Parathyroid adenoma (tissue), 2 donors: ENCODE data around the gene SERPINB7.

Experiments
- H2AFZ ChIP-seq: fragments of 300-600 bp; sonication (generic); one replicate; pipeline ENCODE4 v1.7.0; 2017; ENCODE audit warnings: antibody characterized with exemption, mild to moderate bottlenecking
- H3K27ac ChIP-seq: fragments of 300-600 bp; sonication (generic); one replicate; pipeline ENCODE4 v1.7.0; 2017
- H3K27me3 ChIP-seq: fragments of 300-600 bp; sonication (generic); one replicate; pipeline ENCODE4 v1.7.0; 2017; ENCODE audit warnings: low read length; ENCODE audit not compliant: control insufficient read depth, insufficient read depth
- H3K36me3 ChIP-seq: fragments of 300-600 bp; sonication (generic); one replicate; pipeline ENCODE4 v1.7.0; 2017; ENCODE audit warnings: low read length; ENCODE audit not compliant: control insufficient read depth, insufficient read depth
- H3K4me1 ChIP-seq: fragments of 300-600 bp; sonication (generic); one replicate; pipeline ENCODE4 v1.7.0; 2017; ENCODE audit warnings: control low read depth
- H3K4me2 ChIP-seq: fragments of 300-600 bp; sonication (generic); one replicate; pipeline ENCODE4 v1.7.0; 2017; ENCODE audit warnings: low read length
- H3K4me3 ChIP-seq: fragments of 300-600 bp; sonication (generic); one replicate; pipeline ENCODE4 v1.7.0; 2017; ENCODE audit warnings: low read depth, low read length
- H3K79me2 ChIP-seq: fragments of 300-600 bp; sonication (generic); one replicate; pipeline ENCODE4 v1.7.0; 2017; ENCODE audit warnings: control low read depth
- H3K9ac ChIP-seq: fragments of 300-600 bp; sonication (generic); one replicate; pipeline ENCODE4 v1.7.0; 2017; ENCODE audit warnings: mild to moderate bottlenecking
- H3K9me3 ChIP-seq: fragments of 300-600 bp; sonication (generic); one replicate; pipeline ENCODE4 v1.7.0; 2017; ENCODE audit warnings: low read length; ENCODE audit not compliant: control insufficient read depth
- CTCF ChIP-seq: fragments of 300-600 bp; sonication (generic); IDR thresholded peaks from one replicate; pipeline ENCODE4 v1.7.0; 2017; ENCODE audit warnings: antibody characterized with exemption, mild to moderate bottlenecking
- donor health status: primary hyperparathyroidism.

The SERPINB7 gene

GRCh38 chr18:63818212-63818611 is 43.0 kb downstream of the SERPINB7 start:
- Histone ChIP-seq H3K9me3 (no peaks in the 10 kb centered on the region), H2AFZ (no peak overlapping the region), H3K9ac (no peak overlapping the region), H3K27me3 (no peaks in the 10 kb centered on the region), H3K27ac (no peak overlapping the region), H3K36me3 (no peaks in the 10 kb centered on the region), H3K4me3 (no peak overlapping the region), H3K79me2 (no peaks in the 10 kb centered on the region), H3K4me2 (no peak overlapping the region), H3K4me1 (no peaks in the 10 kb centered on the region)
- no peak for TF ChIP-seq CTCF

GRCh38 chr18:63819786-63820185 is 44.6 kb downstream of the SERPINB7 start:
- no peak overlapping the region for H3K9ac ChIP-seq
- H3K4me1 ChIP-seq: no peaks in the 10 kb centered on the region
- no peaks in the 10 kb centered on the region for H3K79me2 ChIP-seq
- H3K27ac ChIP-seq: no peak overlapping the region
- no peak for TF ChIP-seq CTCF
- H3K9me3 ChIP-seq: no peaks in the 10 kb centered on the region
- no peaks in the 10 kb centered on the region for H3K27me3 ChIP-seq
- H3K4me3 ChIP-seq: no peak overlapping the region
- H3K4me2 ChIP-seq: no peak overlapping the region
- H2AFZ ChIP-seq: no peak overlapping the region
- no peaks in the 10 kb centered on the region for H3K36me3 ChIP-seq

- no peak overlapping the region for H2AFZ ChIP-seq
- H3K9ac ChIP-seq: no peak overlapping the region
- no peaks in the 10 kb centered on the region for H3K36me3 ChIP-seq
- H3K27me3 ChIP-seq: no peaks in the 10 kb centered on the region
- no peaks in the 10 kb centered on the region for H3K79me2 ChIP-seq
- TF ChIP-seq CTCF: no peak
- no peaks in the 10 kb centered on the region for H3K9me3 ChIP-seq
- H3K4me3 ChIP-seq: no peak overlapping the region
- H3K4me1 ChIP-seq: no peaks in the 10 kb centered on the region
- no peak overlapping the region for H3K27ac ChIP-seq
- H3K4me2 ChIP-seq: no peak overlapping the region
Measured at GRCh38 chr18:63820694-63821093, 45.5 kb downstream of the SERPINB7 start.

DNA sequence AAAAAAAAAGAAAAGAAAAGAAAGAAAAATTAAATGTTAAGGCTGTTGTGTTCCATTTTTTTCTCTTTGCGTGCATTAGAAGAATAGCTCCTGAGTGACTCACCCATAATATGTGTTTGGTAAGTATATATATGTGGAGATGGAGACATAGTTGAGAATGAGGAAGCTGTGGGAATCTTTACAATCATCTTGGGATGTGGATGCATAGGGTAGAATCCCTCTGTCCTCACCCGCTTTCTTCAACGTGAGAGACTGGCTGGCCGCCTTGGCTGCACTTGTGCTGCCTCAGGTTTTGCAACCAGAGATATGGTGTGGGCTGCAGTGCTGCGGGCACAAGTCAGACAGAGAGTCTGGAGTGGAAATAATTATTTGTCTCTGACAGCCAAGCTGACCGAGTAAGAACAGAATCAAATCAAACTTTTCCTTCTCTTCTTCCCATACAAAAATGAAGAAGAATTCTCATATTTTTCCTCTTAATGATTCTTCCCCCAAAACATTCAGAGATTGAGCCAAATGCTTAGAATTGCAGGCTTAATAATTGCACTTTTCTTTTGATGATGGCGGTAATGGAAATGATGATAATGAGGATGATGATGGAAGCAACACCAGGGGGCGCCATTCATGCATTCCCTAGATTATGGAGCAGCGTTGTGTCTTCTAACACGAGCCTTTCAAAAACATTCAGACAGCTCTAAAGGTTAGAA is 48.5 kb downstream of the SERPINB7 start:
- peak; percentile 47 for TF ChIP-seq CTCF
- H2AFZ ChIP-seq: no peak overlapping the region

DNA sequence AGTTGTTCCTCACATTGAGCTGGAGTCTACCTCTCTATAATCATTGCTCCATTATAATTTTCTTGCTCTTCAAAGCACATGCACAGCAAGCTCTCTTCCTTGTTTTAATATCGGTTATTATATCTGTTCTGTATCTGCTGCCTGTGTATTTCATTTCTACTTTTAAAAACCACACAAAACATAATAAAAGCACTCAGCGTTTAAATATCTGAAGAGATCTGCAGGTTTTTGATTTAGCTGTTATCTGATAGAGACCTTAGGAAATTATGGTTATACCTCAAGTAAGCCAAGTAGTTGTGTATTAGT is 49.0 kb downstream of the SERPINB7 start:
- Histone ChIP-seq H3K27ac (no peak overlapping the region), H3K27me3 (no peaks in the 10 kb centered on the region)
- no peak for TF ChIP-seq CTCF

More for the DNA sequence above, 48.5 kb downstream of the SERPINB7 start:
- no peak overlapping the region for H3K4me3 ChIP-seq
- no peaks in the 10 kb centered on the region for H3K4me1 ChIP-seq
- H3K9ac ChIP-seq: no peak overlapping the region
- no peaks in the 10 kb centered on the region for H3K9me3 ChIP-seq
- H3K27ac ChIP-seq: no peak overlapping the region
- H3K27me3 ChIP-seq: no peaks in the 10 kb centered on the region
- no peaks in the 10 kb centered on the region for H3K36me3 ChIP-seq
- no peak overlapping the region for H3K4me2 ChIP-seq
- H3K79me2 ChIP-seq: no peaks in the 10 kb centered on the region

More for the DNA sequence above, 49.0 kb downstream of the SERPINB7 start:
- Histone ChIP-seq H3K9ac (no peak overlapping the region), H3K79me2 (no peaks in the 10 kb centered on the region), H3K4me1 (no peaks in the 10 kb centered on the region), H3K4me3 (no peak overlapping the region), H3K36me3 (no peaks in the 10 kb centered on the region), H3K4me2 (no peak overlapping the region), H2AFZ (no peak overlapping the region), H3K9me3 (no peaks in the 10 kb centered on the region)
